Heart right ventricle (tissue), 16 donors: ENCODE results near the gene NEDD4L. TPM values are rescaled to one million over a fixed set of nuclear protein-coding genes. Genes with fewer than 3 reads are reported as not detected.
"Not testable (repeated sequence)": the region's sequence is repeated elsewhere in the genome, so short reads cannot be mapped to it uniquely, and the experiment has no call there.

Experiments used
- ATAC-seq, 8 donors: fragments of 200-7000 bp; cut with Tn5 transposase; one replicate each; pipeline ENCODE4 v1.9.1; 2020; ENCODE audit warnings: mild to moderate bottlenecking in 8 of 8, moderate library complexity in 8 of 8, moderate number of reproducible peaks in 1 of 8
- DNase-seq, 2 donors: peaks; one replicate each; pipeline ENCODE4 v3.0.0-alpha.2; 2020
- H3K27ac ChIP-seq, 10 donors: fragments of 200-600 bp; sonication (generic) in 2 of 10; one replicate each; pipeline versions ENCODE4 v1.5.0 to v1.8.0; 2020 to 2022; ENCODE audit warnings: mild to moderate bottlenecking in 3 of 10
- H3K27me3 ChIP-seq, 7 donors: fragments of 200-600 bp; one replicate each; pipeline ENCODE4 v1.8.0; 2021 to 2022; ENCODE audit warnings: mild to moderate bottlenecking in 2 of 7
- H3K36me3 ChIP-seq, 9 donors: fragments of 200-600 bp; sonication (generic) in 1 of 9; one replicate each; pipeline versions ENCODE4 v1.5.0 to v1.8.0; 2020 to 2022; ENCODE audit warnings: mild to moderate bottlenecking in 2 of 9
- H3K4me1 ChIP-seq, 9 donors: fragments of 200-600 bp; sonication (generic) in 1 of 9; one replicate each; pipeline versions ENCODE4 v1.5.0 to v1.8.0; 2020 to 2022; ENCODE audit warnings: mild to moderate bottlenecking in 4 of 9
- H3K4me3 ChIP-seq, 10 donors: fragments of 200-600 bp; sonication (generic) in 2 of 10; one replicate each; pipeline versions ENCODE4 v1.5.0 to v1.8.0; 2020 to 2022; ENCODE audit warnings: mild to moderate bottlenecking in 7 of 10, moderate library complexity in 2 of 10
- H3K9me3 ChIP-seq, 11 donors: fragments of 200-600 bp in 10 of 11; sonication (generic) in 2 of 11; one replicate each; pipeline versions ENCODE4 v1.5.0 to v1.8.0; 2013 to 2022; ENCODE audit warnings: mild to moderate bottlenecking in 2 of 11, control low read depth in 1 of 11, moderate library complexity in 1 of 11
- CTCF ChIP-seq, 9 donors: fragments of 200-600 bp; sonication (generic) in 2 of 9; IDR thresholded peaks; one replicate each; pipeline versions ENCODE4 v1.5.0 to v1.8.0; 2021 to 2022; ENCODE audit warnings: antibody characterized with exemption in 9 of 9, mild to moderate bottlenecking in 5 of 9, moderate library complexity in 1 of 9
- WGBS, 2 donors: extraction: QIAGEN DNeasy Blood & Tissue Kit; methylation state at CpG; one replicate each; pipeline ENCODE4 v1.1.7; 2013; ENCODE audit warnings: inconsistent platforms in 1 of 2; 5-methylcytosine and 5-hydroxymethylcytosine counted together
- intact Hi-C, 10 donors: fragments of 100-400 bp; cut with DNase I; formaldehyde crosslinking; loops; one replicate each; pipeline versions ENCODE4 v1.11.1 to v1.14.2; 2022
- polyA plus RNA-seq, 2 donors: library from polyadenylated mRNA; stranded (reverse); fragments of 200-250 nt; gene quantifications; one replicate each; pipeline ENCODE4 v1.2.3, GENCODE V29; 2013
- total RNA-seq, 10 donors: library from RNA; stranded (reverse); fragmentation: NEBNext Ultra II Directional in 3 of 10; extraction: Animal tissue kit (Norgen Biotek cat#: 25700) in 3 of 10; gene quantifications; one replicate each; pipeline versions ENCODE4 v1.2.1 to v1.2.4, GENCODE V29; 2021 to 2023
- donor health status: Arrhythmogenic right ventricular cardiomyopathy.
- donor health status: ischemic (EF 13 %, LVEDD 7.1; RV severe dilation, severe dysfunction).
- donor health status: healthy with polysubstance abuse.
- donor health status: DM: no; HTN: yes; CAD: no.
- donor health status: DM: no; HTN: no; CAD: no.
- donor health status: ischemic (EF 25% LVEDD 6.9; RV normal size, moderate dysfunction).
- donor health status: ischemic (EF 25% LVEDD 5.7; RV mildly dilated, moderate dysfunction).
- donor health status: healthy.
- donor health status: DM: yes; HTN: yes; CAD: no.
- donor health status: Ischemic cardiomyopathy.
- donor health status: ischemic (EF 35%, LVEDD 5.7; RV mildly dilated, moderate dysfunction).
- donor health status: nonischemic (EF 11% LVEDD 7.7; RV severe dilation, severe dysfunction).
- donor health status: DM: yes; HTN: yes; CAD: no.
- donor health status: PGD.
- donor health status: ischemic (EF 29% LVEDD 5.4; RV normal size, mild dysfunction).
- donor health status: nonischemic (EF 23%, LVEDD 6.1; RV moderate dilation, normal function).

The NEDD4L gene
- total and polyA plus RNA-seq, 12 donors: 9.6 to 67.1 (median 49.4) TPM

- WGBS, 2 donors: 92 to 94% methylated on average over 3 of the region's 3 CpGs
- DNase-seq (no peak), ATAC-seq (no peak)
- Histone ChIP-seq H3K4me3 (no peak overlapping the region), H3K9me3 (no peaks in the 10 kb centered on the region), H3K36me3 (no peaks in the 10 kb centered on the region), H3K4me1 (peaks cover 4 to 23% (median 18%) of the 10 kb centered on the region in 9 donors), H3K27me3 (peaks cover 0 to 18% (median 0%) of the 10 kb centered on the region in 7 donors), H3K27ac (no peak overlapping the region)
- intact Hi-C loops: loop anchor here in 9 of 10 donors (5.0 to 10.0 kb wide), 7 partner anchors 70 to 423 kb away; partner anchors contain the start of gene NARS1 (in 1 of the 9)
- no peak for TF ChIP-seq CTCF (IDR thresholded peaks at IDR 0.05)
Observed at GRCh38 chr18:58047556-58047882, 3.5 kb downstream of the NEDD4L start.

- H3K4me3 ChIP-seq: no peak overlapping the region
Observed at GRCh38 chr18:58048081-58048642, 4.1 kb downstream of the NEDD4L start.

GRCh38 chr18:58049000-58049688 lies 5.1 kb downstream of the NEDD4L start:
- no peaks in the 10 kb centered on the region for H3K36me3 ChIP-seq
- intact Hi-C loops: loop anchor here in 9 of 10 donors (2.0 to 10.0 kb wide), 8 partner anchors 68 to 424 kb away; partner anchors contain the start of gene NARS1 (in 1 of the 9)
- 89 to 92% methylated on average over 6 of the region's 6 CpGs for WGBS, 2 donors
- TF ChIP-seq CTCF (IDR thresholded peaks at IDR 0.05): no peak
- no peak for ATAC-seq
- no peaks in the 10 kb centered on the region for H3K9me3 ChIP-seq
- DNase-seq: no peak
- H3K27ac ChIP-seq: no peak overlapping the region
- peaks cover 0 to 12% (median 0%) of the 10 kb centered on the region in 7 donors for H3K27me3 ChIP-seq
- no peak overlapping the region for H3K4me3 ChIP-seq
- peaks cover 4 to 16% (median 10%) of the 10 kb centered on the region in 9 donors for H3K4me1 ChIP-seq

More at GRCh38 chr18:58048081-58048642, 4.1 kb downstream of the NEDD4L start:
- H3K27ac ChIP-seq: no peak overlapping the region
- H3K9me3 ChIP-seq: no peaks in the 10 kb centered on the region
- DNase-seq (no peak), ATAC-seq (no peak)
- H3K27me3 ChIP-seq: peaks cover 0 to 12% (median 0%) of the 10 kb centered on the region in 7 donors
- WGBS, 2 donors: 91 to 95% methylated on average over 5 of the region's 5 CpGs
- intact Hi-C loops: loop anchor here in 9 of 10 donors (2.0 to 10.0 kb wide), 8 partner anchors 69 to 423 kb away; partner anchors contain the start of gene NARS1 (in 1 of the 9)
- TF ChIP-seq CTCF (IDR thresholded peaks at IDR 0.05): no peak
- peaks cover 4 to 17% (median 14%) of the 10 kb centered on the region in 9 donors for H3K4me1 ChIP-seq
- H3K36me3 ChIP-seq: no peaks in the 10 kb centered on the region

- 95 to 99% methylated on average over 3 of the region's 3 CpGs for WGBS, 2 donors
- not testable (repeated sequence) for H3K4me3 ChIP-seq, H3K4me1 ChIP-seq, H3K27me3 ChIP-seq, H3K9me3 ChIP-seq, H3K27ac ChIP-seq, ATAC-seq, DNase-seq, H3K36me3 ChIP-seq
- intact Hi-C loops: loop anchor here in 2 of 10 donors (5.0 kb wide), 2 partner anchors 51 to 71 kb away; no protein-coding TSS in a partner anchor
Observed at GRCh38 chr18:58050963-58051362, 6.9 kb downstream of the NEDD4L start.
